Measurements from ENCODE around the gene POLDIP3. TPM values are rescaled to one million over a fixed set of nuclear protein-coding genes. Genes with fewer than 3 reads are reported as not detected.

The POLDIP3 gene
- total RNA-seq, 1 experiment from 2014 or later = 51.3 TPM

GRCh38 chr22:42644422-42645340 lies 30.0 kb upstream of the POLDIP3 start:
- Mint-ChIP-seq H3K4me1 (ENCODE audit: insufficient read depth, unreplicated experiment) (peaks cover 29% of the 10 kb centered on the region), H3K4me3 (ENCODE audit: unreplicated experiment) (peak overlapping the region; percentile 38), H3K27me3 (ENCODE audit: insufficient read depth, unreplicated experiment) (no peaks in the 10 kb centered on the region), H3K27ac (ENCODE audit: low read depth, unreplicated experiment) (peak overlapping the region; percentile 64), H3K36me3 (ENCODE audit: insufficient read depth, unreplicated experiment) (peaks cover 6% of the 10 kb centered on the region), H3K9me3 (ENCODE audit: unreplicated experiment) (no peaks in the 10 kb centered on the region)
- intact Hi-C loops (cut with micrococcal nuclease) = no loop called here
- no peak for TF ChIP-seq CTCF (IDR thresholded peaks at IDR 0.05; ENCODE audit: unreplicated experiment)
- BruUV-seq (replicated peaks) = no TSS peak
- ChIA-PET POLR2A (interaction anchor here (0.7 to 0.8 kb wide), 2 partner anchors 9 to 32 kb away, joined by 3 to 8 read pairs; no protein-coding TSS in a partner anchor), CTCF (interaction anchor here (0.8 to 0.9 kb wide), 3 partner anchors 17 to 178 kb away, joined by 3 read pairs; no protein-coding TSS in a partner anchor)
- no peak for DNase-seq (ENCODE audit: unreplicated experiment)

GRCh38 chr22:42643634-42644421 lies 29.1 kb upstream of the POLDIP3 start:
- ChIA-PET CTCF (interaction anchor here (0.5 to 0.9 kb wide), 5 partner anchors 9 to 178 kb away, joined by 3 to 4 read pairs (median 3); no protein-coding TSS in a partner anchor), POLR2A (interaction anchor here (0.8 kb wide), 1 partner anchor 8 kb away, joined by 8 read pairs; no protein-coding TSS in a partner anchor)
- Mint-ChIP-seq H3K4me1 (ENCODE audit: insufficient read depth, unreplicated experiment) (peaks cover 28% of the 10 kb centered on the region), H3K27me3 (ENCODE audit: insufficient read depth, unreplicated experiment) (no peaks in the 10 kb centered on the region), H3K36me3 (ENCODE audit: insufficient read depth, unreplicated experiment) (peaks cover 6% of the 10 kb centered on the region), H3K9me3 (ENCODE audit: unreplicated experiment) (no peaks in the 10 kb centered on the region), H3K4me3 (ENCODE audit: unreplicated experiment) (no peak overlapping the region), H3K27ac (ENCODE audit: low read depth, unreplicated experiment) (peak overlapping the region; percentile 64)
- DNase-seq (ENCODE audit: unreplicated experiment) = no peak
- no peak for TF ChIP-seq CTCF (IDR thresholded peaks at IDR 0.05; ENCODE audit: unreplicated experiment)
- BruUV-seq (replicated peaks) = no TSS peak
- intact Hi-C loops (cut with micrococcal nuclease) = no loop called here

GRCh38 chr22:42642806-42643633 lies 28.3 kb upstream of the POLDIP3 start:
- Mint-ChIP-seq H3K4me3 (ENCODE audit: unreplicated experiment) (no peak overlapping the region), H3K27me3 (ENCODE audit: insufficient read depth, unreplicated experiment) (no peaks in the 10 kb centered on the region), H3K4me1 (ENCODE audit: insufficient read depth, unreplicated experiment) (peaks cover 24% of the 10 kb centered on the region), H3K27ac (ENCODE audit: low read depth, unreplicated experiment) (no peak overlapping the region), H3K9me3 (ENCODE audit: unreplicated experiment) (no peaks in the 10 kb centered on the region), H3K36me3 (ENCODE audit: insufficient read depth, unreplicated experiment) (peaks cover 6% of the 10 kb centered on the region)
- TF ChIP-seq CTCF (IDR thresholded peaks at IDR 0.05; ENCODE audit: unreplicated experiment) = no peak
- POLR2A ChIA-PET = interaction anchor here (0.6 to 1.2 kb wide), 2 partner anchors 9 to 22 kb away, joined by 3 to 8 read pairs; no protein-coding TSS in a partner anchor
- BruUV-seq (replicated peaks) = no TSS peak
- CTCF ChIA-PET = interaction anchor here (0.5 to 0.7 kb wide), 2 partner anchors 10 to 22 kb away, joined by 3 to 4 read pairs; no protein-coding TSS in a partner anchor
- no peak for DNase-seq (ENCODE audit: unreplicated experiment)
- intact Hi-C loops (cut with micrococcal nuclease) = no loop called here

Measured in MCF 10A (cell line).